Transverse colon (tissue), 4 donors: ENCODE measurements around the gene EPHA1.

Experiments
- CTCF ChIP-seq, 5 experiments: fragments of 200-600 bp in 3 of 5; fragments of 450-650 bp in 2 of 5; sonication (generic) in 3 of 5; IDR thresholded peaks; 1 replicate in 2 of 5; 2 replicates in 3 of 5; pipeline ENCODE4 v1.5.1; 2016 to 2017; ENCODE audit warnings: antibody characterized with exemption in 5 of 5, inconsistent platforms in 3 of 5, mild to moderate bottlenecking in 2 of 5, moderate library complexity in 1 of 5
- EP300 ChIP-seq: sonication (generic); formaldehyde crosslinking; IDR thresholded peaks from one replicate; pipeline ENCODE4 v1.6.1; 2017; ENCODE audit warnings: antibody characterized with exemption, low read depth
- POLR2A ChIP-seq: fragments of 450-650 bp; IDR thresholded peaks from one replicate; pipeline ENCODE4 v1.6.1; 2016; ENCODE audit warnings: antibody characterized with exemption, mild to moderate bottlenecking, moderate library complexity
- POLR2AphosphoS5 ChIP-seq, 3 donors: sonication (generic); formaldehyde crosslinking; IDR thresholded peaks; one replicate each; pipeline ENCODE4 v1.6.1; 2016; ENCODE audit warnings: antibody characterized with exemption in 3 of 3

DNA sequence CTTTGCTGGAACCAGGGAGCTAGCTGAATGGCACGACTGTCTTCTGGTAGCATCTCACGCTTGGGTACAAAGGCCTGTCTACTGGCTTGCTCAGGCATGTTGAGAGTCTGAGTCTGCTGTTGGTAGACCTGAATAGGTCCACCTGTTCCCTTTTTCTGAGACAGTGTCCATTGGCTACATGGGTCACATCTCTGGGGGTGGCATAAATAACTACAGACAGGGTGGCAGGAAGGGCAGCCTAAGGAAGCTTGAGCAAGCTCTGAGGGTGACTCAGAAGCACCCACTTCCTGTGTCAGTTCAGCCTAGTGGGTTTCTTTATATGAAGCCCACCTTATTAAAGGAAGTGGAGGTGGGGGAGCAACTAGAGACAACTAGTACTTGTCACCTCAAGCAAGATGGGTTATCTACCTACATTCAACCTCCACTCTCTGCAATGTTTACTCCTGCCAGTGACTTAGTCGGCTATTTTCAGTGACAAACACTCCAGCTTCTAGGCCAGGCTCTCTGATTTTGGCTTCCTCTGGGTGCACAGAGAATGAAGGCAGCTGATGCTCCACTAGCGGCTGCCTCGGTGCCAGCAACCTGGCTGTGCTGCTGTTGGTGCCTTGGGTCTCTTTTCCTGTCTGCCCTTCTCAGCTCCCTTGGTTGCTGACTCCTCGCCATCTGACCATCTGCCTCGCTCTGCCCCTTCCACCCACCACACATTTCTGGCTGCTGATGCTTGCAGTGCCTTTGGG, 33.2 kb downstream of the EPHA1 start:
- TF ChIP-seq CTCF (IDR thresholded peaks at IDR 0.05) (no peak), POLR2AphosphoS5 (IDR thresholded peaks at IDR 0.05) (no peak), POLR2A (no peak), EP300 (no peak)
